Heart left ventricle (tissue), 16 donors: ENCODE results near the gene AKAP13. TPM values are rescaled to one million over a fixed set of nuclear protein-coding genes. Genes with fewer than 3 reads are reported as not detected.

Experiments used
- ATAC-seq, 4 donors: fragments of 200-7000 bp; cut with Tn5 transposase; one replicate each; pipeline ENCODE4 v1.9.1; 2020 to 2022; ENCODE audit warnings: moderate library complexity in 4 of 4, mild to moderate bottlenecking in 3 of 4, moderate number of reproducible peaks in 1 of 4
- DNase-seq, 5 donors: peaks; one replicate each; pipeline ENCODE4 v3.0.0-alpha.2; 2020
- H3K27ac ChIP-seq, 12 donors: fragments of 200-600 bp; sonication (generic) in 4 of 12; one replicate each; pipeline versions ENCODE4 v1.5.0 to v1.8.0; 2016 to 2022; ENCODE audit warnings: mild to moderate bottlenecking in 2 of 12
- H3K27me3 ChIP-seq, 9 donors: fragments of 200-600 bp; sonication (generic) in 2 of 9; one replicate each; pipeline versions ENCODE4 v1.5.1 to v1.8.0; 2016 to 2022; ENCODE audit warnings: mild to moderate bottlenecking in 3 of 9
- H3K36me3 ChIP-seq, 9 donors: fragments of 200-600 bp; sonication (generic) in 2 of 9; one replicate each; pipeline versions ENCODE4 v1.5.0 to v1.8.0; 2018 to 2022; ENCODE audit warnings: mild to moderate bottlenecking in 2 of 9
- H3K4me1 ChIP-seq, 12 donors: fragments of 200-600 bp; sonication (generic) in 4 of 12; one replicate each; pipeline versions ENCODE4 v1.5.0 to v1.8.0; 2016 to 2022; ENCODE audit warnings: mild to moderate bottlenecking in 3 of 12
- H3K4me3 ChIP-seq, 12 donors: fragments of 200-600 bp; sonication (generic) in 4 of 12; one replicate each; pipeline versions ENCODE4 v1.5.0 to v1.8.0; 2017 to 2022; ENCODE audit warnings: mild to moderate bottlenecking in 9 of 12, moderate library complexity in 4 of 12
- H3K9me3 ChIP-seq, 12 donors: fragments of 200-600 bp; sonication (generic) in 4 of 12; one replicate each; pipeline versions ENCODE4 v1.5.0 to v1.8.0; 2016 to 2022; ENCODE audit warnings: mild to moderate bottlenecking in 1 of 12
- POLR2A ChIP-seq, 2 donors: fragments of 450-650 bp; IDR thresholded peaks; one replicate each; pipeline ENCODE4 v1.6.1; 2017; ENCODE audit warnings: antibody characterized with exemption in 2 of 2, mild to moderate bottlenecking in 2 of 2, moderate library complexity in 2 of 2
- WGBS, 4 donors: extraction: QIAGEN DNeasy Blood & Tissue Kit in 2 of 4; methylation state at CpG; one replicate each; pipeline versions ENCODE4 v1.1.5 to v1.1.7; 2013 to 2018; 5-methylcytosine and 5-hydroxymethylcytosine counted together
- intact Hi-C, 10 donors: fragments of 100-400 bp; cut with DNase I; formaldehyde crosslinking; loops; one replicate each; pipeline versions ENCODE4 v1.11.1 to v1.14.2; 2022
- polyA plus RNA-seq, 2 donors: library from polyadenylated mRNA; stranded (reverse); fragments of 200-250 nt; gene quantifications; one replicate each; pipeline ENCODE4 v1.2.3, GENCODE V29; 2013
- total RNA-seq, 9 donors: library from RNA; depleted of rRNA in 2 of 9; stranded (reverse); fragments of >200 nt in 2 of 9; fragmentation: NEBNext Ultra II Directional in 3 of 9; extraction: Animal tissue kit (Norgen Biotek cat#: 25700) in 3 of 9; gene quantifications; one replicate each; pipeline versions ENCODE4 v1.1.0 to v1.2.4, GENCODE V29; 2016 to 2023
- TF ChIP-seq, protein P1 (sequence below), 12 donors: fragments of 200-600 bp; sonication (generic) in 4 of 12; IDR thresholded peaks; one replicate each; pipeline versions ENCODE4 v1.5.0 to v1.8.0; 2018 to 2022; ENCODE audit warnings: antibody characterized with exemption in 12 of 12, mild to moderate bottlenecking in 5 of 12
- donor health status: ischemic (EF 13 %, LVEDD 7.1; RV severe dilation, severe dysfunction).
- donor health status: healthy with polysubstance abuse.
- donor health status: DM: no; HTN: yes; CAD: no.
- donor health status: DM: no; HTN: no; CAD: no.
- donor health status: ischemic (EF 25% LVEDD 6.9; RV normal size, moderate dysfunction).
- donor health status: ischemic (EF 25% LVEDD 5.7; RV mildly dilated, moderate dysfunction).
- donor health status: healthy.
- donor health status: DM: yes; HTN: yes; CAD: no.
- donor health status: ischemic (EF 35%, LVEDD 5.7; RV mildly dilated, moderate dysfunction).
- donor health status: nonischemic (EF 11% LVEDD 7.7; RV severe dilation, severe dysfunction).
- donor health status: DM: yes; HTN: yes; CAD: no.
- donor health status: PGD.
- donor health status: ischemic (EF 29% LVEDD 5.4; RV normal size, mild dysfunction).
- donor health status: nonischemic (EF 23%, LVEDD 6.1; RV moderate dilation, normal function).

Gene AKAP13
- total and polyA plus RNA-seq, 11 donors: 124 to 598 (median 340) TPM

DNA sequence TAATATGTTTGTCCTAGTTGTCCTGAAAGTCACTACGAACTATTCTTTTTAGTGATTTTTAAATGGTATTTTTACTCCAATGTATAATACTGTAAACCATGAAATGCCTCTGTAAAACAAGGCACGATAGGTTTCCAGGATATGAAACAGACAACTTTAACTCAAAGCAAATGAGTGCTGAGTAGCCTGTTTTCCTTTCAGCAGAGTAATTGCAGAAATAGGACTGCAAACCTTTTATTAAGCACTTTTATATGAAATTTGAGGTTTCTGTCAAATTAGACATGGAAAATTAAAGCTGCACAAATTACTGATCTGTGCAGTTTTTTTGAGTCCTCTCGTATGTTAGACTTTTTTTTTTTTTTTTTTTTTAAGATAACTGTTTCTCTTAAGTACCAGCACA lies 16.2 kb downstream of the AKAP13 start:
- peaks cover 0 to 5% (median 0%) of the 10 kb centered on the region in 9 donors for H3K36me3 ChIP-seq
- DNase-seq: no peak
- no peaks in the 10 kb centered on the region for H3K27me3 ChIP-seq
- H3K9me3 ChIP-seq: no peaks in the 10 kb centered on the region
- peak overlapping the region in 1 of 12 donors; percentile 27 for H3K27ac ChIP-seq
- intact Hi-C loops: no loop called here
- TF ChIP-seq POLR2A (IDR thresholded peaks at IDR 0.05): no peak
- TF ChIP-seq, protein P1, sequence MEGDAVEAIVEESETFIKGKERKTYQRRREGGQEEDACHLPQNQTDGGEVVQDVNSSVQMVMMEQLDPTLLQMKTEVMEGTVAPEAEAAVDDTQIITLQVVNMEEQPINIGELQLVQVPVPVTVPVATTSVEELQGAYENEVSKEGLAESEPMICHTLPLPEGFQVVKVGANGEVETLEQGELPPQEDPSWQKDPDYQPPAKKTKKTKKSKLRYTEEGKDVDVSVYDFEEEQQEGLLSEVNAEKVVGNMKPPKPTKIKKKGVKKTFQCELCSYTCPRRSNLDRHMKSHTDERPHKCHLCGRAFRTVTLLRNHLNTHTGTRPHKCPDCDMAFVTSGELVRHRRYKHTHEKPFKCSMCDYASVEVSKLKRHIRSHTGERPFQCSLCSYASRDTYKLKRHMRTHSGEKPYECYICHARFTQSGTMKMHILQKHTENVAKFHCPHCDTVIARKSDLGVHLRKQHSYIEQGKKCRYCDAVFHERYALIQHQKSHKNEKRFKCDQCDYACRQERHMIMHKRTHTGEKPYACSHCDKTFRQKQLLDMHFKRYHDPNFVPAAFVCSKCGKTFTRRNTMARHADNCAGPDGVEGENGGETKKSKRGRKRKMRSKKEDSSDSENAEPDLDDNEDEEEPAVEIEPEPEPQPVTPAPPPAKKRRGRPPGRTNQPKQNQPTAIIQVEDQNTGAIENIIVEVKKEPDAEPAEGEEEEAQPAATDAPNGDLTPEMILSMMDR (IDR thresholded peaks at IDR 0.05): no peak
- peaks cover 0 to 81% (median 52%) of the 10 kb centered on the region in 12 donors for H3K4me1 ChIP-seq
- no peak overlapping the region for H3K4me3 ChIP-seq
- ATAC-seq: no peak
- WGBS, 4 donors: 46 to 57% (median 53%) methylated on average over 3 of the region's 3 CpGs

DNA sequence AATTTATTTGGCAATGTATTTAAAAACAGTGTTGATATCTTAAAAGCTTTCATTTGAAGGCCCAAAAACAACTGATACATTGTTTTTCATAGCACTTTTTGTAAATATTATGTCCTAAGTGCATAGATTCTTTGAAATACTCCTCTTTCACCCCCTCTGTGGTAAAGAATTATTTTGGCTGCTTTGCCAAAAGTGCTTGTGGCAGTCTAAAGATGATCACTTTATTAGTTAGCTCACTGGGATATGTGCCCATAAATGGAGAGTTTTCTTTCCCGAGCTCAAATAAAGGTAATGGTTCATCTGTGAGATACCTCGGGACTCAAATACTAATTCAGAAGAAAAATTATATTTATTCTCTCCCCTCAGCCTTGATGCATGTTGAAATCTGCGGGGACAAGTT lies 16.7 kb downstream of the AKAP13 start:
- H3K9me3 ChIP-seq: no peaks in the 10 kb centered on the region
- 55 to 74% (median 62%) methylated on average over 3 of the region's 3 CpGs for WGBS, 4 donors
- DNase-seq: no peak
- TF ChIP-seq, protein P1 (IDR thresholded peaks at IDR 0.05): no peak
- no peak for TF ChIP-seq POLR2A (IDR thresholded peaks at IDR 0.05)
- no peak for ATAC-seq
- H3K27ac ChIP-seq: peak overlapping the region in 3 of 12 donors; percentile 15 to 27 (median 17)
- H3K27me3 ChIP-seq: no peaks in the 10 kb centered on the region
- H3K4me1 ChIP-seq: peaks cover 0 to 86% (median 58%) of the 10 kb centered on the region in 12 donors
- peaks cover 0 to 5% (median 0%) of the 10 kb centered on the region in 9 donors for H3K36me3 ChIP-seq
- intact Hi-C loops: no loop called here
- no peak overlapping the region for H3K4me3 ChIP-seq

DNA sequence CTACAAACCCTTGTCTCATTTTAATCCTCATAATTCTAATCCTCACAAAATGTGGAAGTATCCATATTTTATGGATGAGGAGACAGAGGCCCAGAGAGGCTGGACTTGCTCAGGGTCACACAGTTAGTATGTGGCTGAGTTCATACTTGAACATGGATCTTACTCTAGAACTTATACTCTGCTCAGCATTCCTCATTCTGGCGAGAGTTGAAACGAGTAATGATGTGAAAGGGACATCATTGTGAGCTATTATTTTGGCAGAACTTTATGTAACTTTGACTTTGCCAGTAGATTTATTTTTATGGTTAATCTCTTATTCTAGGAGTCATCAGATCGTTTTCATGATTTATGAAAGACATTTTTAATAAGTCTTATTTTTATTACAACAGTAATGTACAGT lies 17.5 kb downstream of the AKAP13 start:
- no peaks in the 10 kb centered on the region for H3K9me3 ChIP-seq
- ATAC-seq (peak in 1 of 4 donors; percentile 53), DNase-seq (no peak)
- H3K36me3 ChIP-seq: peaks cover 0 to 5% (median 0%) of the 10 kb centered on the region in 9 donors
- no peak overlapping the region for H3K4me3 ChIP-seq
- intact Hi-C loops: no loop called here
- no peaks in the 10 kb centered on the region for H3K27me3 ChIP-seq
- WGBS, 4 donors: 29 to 56% (median 50%) methylated on average over 3 of the region's 3 CpGs
- peaks cover 0 to 86% (median 64%) of the 10 kb centered on the region in 12 donors for H3K4me1 ChIP-seq
- H3K27ac ChIP-seq: peak overlapping the region in 1 of 12 donors; percentile 27
- TF ChIP-seq POLR2A (IDR thresholded peaks at IDR 0.05): no peak
- TF ChIP-seq, protein P1 (IDR thresholded peaks at IDR 0.05): no peak

DNA sequence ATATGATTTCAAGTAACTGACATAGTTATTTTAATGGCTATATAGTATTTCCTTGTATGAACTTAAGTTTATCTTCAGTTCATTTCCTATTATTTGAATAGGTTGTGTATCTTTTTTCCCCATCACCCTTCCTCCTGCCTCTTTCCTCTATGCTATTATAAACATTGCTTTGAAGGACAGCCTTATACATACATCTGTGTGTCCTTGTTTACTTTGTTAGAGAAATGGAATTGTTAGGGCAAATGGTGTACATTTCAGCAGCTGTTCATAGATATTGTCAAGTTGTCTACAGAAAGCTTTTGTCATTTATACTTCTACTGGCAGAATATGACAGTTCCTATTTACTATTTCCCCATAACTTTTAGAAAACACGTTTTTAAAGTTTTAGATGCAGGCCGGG lies 18.4 kb downstream of the AKAP13 start:
- Histone ChIP-seq H3K4me1 (peaks cover 0 to 86% (median 64%) of the 10 kb centered on the region in 12 donors), H3K9me3 (no peaks in the 10 kb centered on the region), H3K4me3 (no peak overlapping the region), H3K27me3 (no peaks in the 10 kb centered on the region), H3K36me3 (peaks cover 0 to 5% (median 0%) of the 10 kb centered on the region in 9 donors), H3K27ac (no peak overlapping the region)
- no peak for TF ChIP-seq POLR2A (IDR thresholded peaks at IDR 0.05)
- TF ChIP-seq, protein P1 (IDR thresholded peaks at IDR 0.05): no peak
- no peak for DNase-seq
- intact Hi-C loops: no loop called here
- 89 to 95% (median 92%) methylated on average over 2 of the region's 2 CpGs for WGBS, 4 donors
- no peak for ATAC-seq
